Upper lobe of right lung (tissue), 1 donor: ENCODE measurements around the gene PTMS. TPM values are rescaled to one million over a fixed set of nuclear protein-coding genes. Genes with fewer than 3 reads are reported as not detected.
"Not testable (repeated sequence)": the region's sequence is repeated elsewhere in the genome, so short reads cannot be mapped to it uniquely, and the experiment has no call there.

ENCODE experiments used
- ATAC-seq: fragments of 200-7000 bp; cut with Tn5 transposase; one replicate; pipeline ENCODE4 v1.9.1; 2020; ENCODE audit warnings: mild to moderate bottlenecking, moderate library complexity
- DNase-seq: peaks from one replicate; pipeline ENCODE4 v3.0.0-alpha.2; 2020
- H3K27ac ChIP-seq: fragments of 200-600 bp; one replicate; pipeline ENCODE4 v1.8.0; 2022
- H3K27me3 ChIP-seq: fragments of 200-600 bp; one replicate; pipeline ENCODE4 v1.8.0; 2022; ENCODE audit warnings: mild to moderate bottlenecking
- H3K36me3 ChIP-seq: fragments of 200-600 bp; one replicate; pipeline ENCODE4 v1.8.0; 2022
- H3K4me1 ChIP-seq: fragments of 200-600 bp; one replicate; pipeline ENCODE4 v1.8.0; 2022
- H3K4me3 ChIP-seq: fragments of 200-600 bp; one replicate; pipeline ENCODE4 v1.8.0; 2022; ENCODE audit warnings: mild to moderate bottlenecking
- H3K9me3 ChIP-seq: fragments of 200-600 bp; one replicate; pipeline ENCODE4 v1.8.0; 2022
- CTCF ChIP-seq: fragments of 200-600 bp; IDR thresholded peaks from one replicate; pipeline ENCODE4 v1.8.0; 2022; ENCODE audit warnings: antibody characterized with exemption
- intact Hi-C: fragments of 100-400 bp; cut with DNase I; formaldehyde crosslinking; loops from one replicate; pipeline ENCODE4 v1.11.0; 2022
- total RNA-seq: library from RNA; stranded (reverse); fragmentation: NEBNext Ultra II Directional; extraction: Animal tissue kit (Norgen Biotek cat#: 25700); gene quantifications from one replicate; pipeline ENCODE4 v1.2.1, GENCODE V29; 2021
- donor health status: DM: no; HTN: yes; CAD: no; lungs with severe emphysema.

PTMS gene
- total RNA-seq, 1 donor from 2014 or later: 323 TPM

DNA sequence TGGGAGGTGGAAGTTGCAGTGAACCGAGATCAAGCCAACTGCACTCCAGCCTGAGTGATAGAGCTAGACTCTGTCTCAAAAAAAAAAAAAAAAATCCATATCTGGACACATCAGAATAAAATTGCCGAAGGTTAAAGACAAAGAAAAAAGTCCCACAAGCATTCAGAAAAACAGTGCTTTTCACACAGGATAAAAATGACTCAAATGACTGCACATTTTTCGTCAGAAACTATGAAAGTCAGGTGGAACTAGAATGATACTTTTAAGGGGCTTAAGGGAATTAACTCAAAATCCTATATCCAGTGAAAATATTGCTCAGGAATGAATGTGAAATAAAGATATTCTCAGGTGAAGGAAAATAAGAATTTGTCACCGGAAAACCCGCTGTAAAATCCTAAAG is 29.4 kb upstream of the PTMS start:
- Histone ChIP-seq H3K9me3 (no peaks in the 10 kb centered on the region), H3K4me3 (no peak overlapping the region), H3K4me1 (no peaks in the 10 kb centered on the region), H3K27me3 (no peaks in the 10 kb centered on the region), H3K27ac (no peak overlapping the region), H3K36me3 (peaks cover 11% of the 10 kb centered on the region)
- ATAC-seq (no peak), DNase-seq (no peak)
- TF ChIP-seq CTCF: no peak
- intact Hi-C loops: loop anchor here (10.0 kb wide), 1 partner anchor 88 kb away; the partner anchor contains the start of genes GPR162 and P3H3

- H3K27me3 ChIP-seq, ATAC-seq, H3K9me3 ChIP-seq, DNase-seq, H3K27ac ChIP-seq, H3K4me3 ChIP-seq, H3K36me3 ChIP-seq, H3K4me1 ChIP-seq, intact Hi-C loops: not testable (repeated sequence)
Measured at GRCh38 chr12:6742080-6742479, 24.1 kb upstream of the PTMS start.

GRCh38 chr12:6742834-6743233 is 23.3 kb upstream of the PTMS start:
- DNase-seq (no peak), ATAC-seq (no peak)
- peaks cover 4% of the 10 kb centered on the region for H3K4me1 ChIP-seq
- H3K27ac ChIP-seq: no peak overlapping the region
- no peak for TF ChIP-seq CTCF
- H3K27me3 ChIP-seq: no peaks in the 10 kb centered on the region
- H3K4me3 ChIP-seq: no peak overlapping the region
- no peaks in the 10 kb centered on the region for H3K9me3 ChIP-seq
- H3K36me3 ChIP-seq: peaks cover 15% of the 10 kb centered on the region
- intact Hi-C loops: no loop called here

DNA sequence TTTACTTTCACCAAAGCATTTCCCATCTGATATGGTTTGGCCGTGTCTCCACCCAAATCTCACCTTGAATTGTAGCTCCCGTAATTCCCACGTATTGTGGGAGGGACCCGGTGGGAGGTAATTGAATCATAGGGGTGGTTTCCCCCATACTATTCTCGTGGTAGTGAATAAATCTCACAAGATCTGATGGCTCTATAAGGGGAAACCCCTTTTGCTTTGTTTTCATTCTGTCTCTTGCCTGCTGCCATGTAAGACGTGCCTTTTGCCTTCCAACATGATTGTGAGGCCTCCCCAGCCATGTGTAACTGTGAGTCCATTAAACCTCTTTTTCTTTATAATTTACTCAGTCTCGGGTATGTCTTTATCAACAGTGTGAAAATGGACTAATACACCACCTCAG is 22.9 kb upstream of the PTMS start:
- ATAC-seq, H3K27me3 ChIP-seq, DNase-seq, H3K9me3 ChIP-seq, H3K4me1 ChIP-seq, intact Hi-C loops, H3K4me3 ChIP-seq, H3K27ac ChIP-seq: not testable (repeated sequence)
- peaks cover 19% of the 10 kb centered on the region for H3K36me3 ChIP-seq

DNA sequence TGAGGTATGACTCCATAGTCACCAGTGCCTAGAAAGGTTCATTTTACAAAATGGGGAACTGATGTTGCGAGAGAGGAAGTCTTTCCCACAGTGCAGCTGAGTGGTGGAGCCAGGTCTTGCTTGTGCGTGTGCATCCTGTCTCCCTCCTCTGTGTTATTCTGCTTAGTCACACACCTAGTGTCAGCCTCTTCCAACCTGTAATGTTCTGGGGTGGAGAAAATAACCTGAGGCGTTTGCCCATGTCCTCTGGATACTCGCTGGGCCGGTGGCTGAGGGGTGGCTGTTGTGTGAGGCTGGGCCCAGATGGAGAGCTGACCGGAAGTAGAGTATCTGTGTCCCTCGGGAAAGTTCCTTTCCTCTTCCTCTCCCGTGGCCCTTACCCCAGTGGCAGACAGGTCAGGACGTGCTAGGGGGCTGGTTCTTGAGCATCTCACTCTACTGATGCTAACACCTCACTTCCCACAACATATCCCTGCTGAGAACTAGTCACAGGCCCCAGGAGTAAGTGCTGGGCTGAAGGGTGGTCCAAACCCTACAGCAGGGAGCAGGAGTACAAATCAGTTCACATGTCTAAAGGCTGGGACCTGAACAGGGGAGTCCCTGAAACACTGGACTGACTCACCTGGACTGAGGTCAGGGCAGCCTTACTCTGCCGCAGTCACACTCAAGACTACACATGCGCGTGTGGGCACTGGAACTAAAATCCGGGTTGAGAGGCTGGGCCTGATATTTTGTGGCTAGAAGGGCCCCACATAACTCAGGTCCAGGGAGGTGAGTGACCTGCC is 20.2 kb upstream of the PTMS start:
- intact Hi-C loops: no loop called here
- Histone ChIP-seq H3K27me3 (no peaks in the 10 kb centered on the region), H3K4me3 (no peak overlapping the region), H3K27ac (peak overlapping the region; percentile 51), H3K36me3 (peaks cover 46% of the 10 kb centered on the region), H3K9me3 (no peaks in the 10 kb centered on the region), H3K4me1 (peaks cover 4% of the 10 kb centered on the region)
- peak; percentile 83 for ATAC-seq
- no peak for TF ChIP-seq CTCF
- DNase-seq: no peak

DNA sequence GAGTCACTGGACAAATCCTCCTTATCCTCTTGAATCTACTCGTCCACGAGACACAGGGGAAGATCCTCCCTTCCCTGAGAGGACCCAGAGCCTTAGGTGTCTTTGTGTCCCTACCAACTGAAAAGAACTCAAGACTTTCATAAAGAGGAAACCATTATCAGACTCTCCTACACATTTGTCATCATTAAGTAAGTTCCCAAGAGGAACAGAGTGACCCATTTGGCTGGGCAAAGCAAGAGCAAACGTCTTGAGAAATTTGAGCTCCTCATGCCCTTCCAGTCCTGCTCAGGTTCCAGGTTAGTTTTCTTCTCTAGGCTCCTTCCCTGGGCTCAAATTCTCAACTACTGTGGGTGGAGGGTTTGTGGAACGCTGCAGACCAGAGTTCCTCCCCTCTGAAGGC is 18.9 kb upstream of the PTMS start:
- intact Hi-C loops: no loop called here
- Histone ChIP-seq H3K27me3 (no peaks in the 10 kb centered on the region), H3K27ac (no peak overlapping the region), H3K4me3 (no peak overlapping the region), H3K36me3 (peaks cover 56% of the 10 kb centered on the region), H3K9me3 (no peaks in the 10 kb centered on the region), H3K4me1 (peaks cover 10% of the 10 kb centered on the region)
- TF ChIP-seq CTCF: no peak
- ATAC-seq (no peak), DNase-seq (no peak)

DNA sequence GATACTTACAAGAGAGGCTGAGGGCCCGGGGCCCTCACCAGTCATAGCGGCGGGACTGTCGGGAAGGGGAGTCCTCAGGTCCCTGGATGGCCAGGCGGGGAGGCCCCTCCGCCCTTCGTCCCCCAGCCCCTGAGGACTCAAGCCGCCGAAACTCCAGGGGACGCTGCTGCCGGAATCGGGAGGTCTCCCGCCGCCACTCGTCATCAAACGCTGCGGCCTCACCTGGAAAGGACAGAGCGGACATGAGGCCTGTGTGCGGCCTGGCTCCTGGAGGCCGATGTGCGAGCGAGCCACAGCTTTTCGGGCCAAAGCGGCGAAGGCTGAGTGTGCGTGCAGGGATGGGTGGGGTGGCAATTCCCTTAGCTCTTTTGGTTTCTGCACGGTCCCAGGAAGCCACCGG is 17.4 kb upstream of the PTMS start:
- intact Hi-C loops: no loop called here
- no peak for TF ChIP-seq CTCF
- Histone ChIP-seq H3K27me3 (no peaks in the 10 kb centered on the region), H3K27ac (no peak overlapping the region), H3K36me3 (peaks cover 56% of the 10 kb centered on the region), H3K4me1 (peaks cover 13% of the 10 kb centered on the region), H3K4me3 (no peak overlapping the region), H3K9me3 (no peaks in the 10 kb centered on the region)
- DNase-seq (no peak), ATAC-seq (no peak)
